Esophagus muscularis mucosa (tissue), 4 donors: ENCODE data around the gene ID3. TPM values are rescaled to one million over a fixed set of nuclear protein-coding genes. Genes with fewer than 3 reads are reported as not detected.

Experiments
- DNase-seq: peaks from one replicate; pipeline ENCODE4 v3.0.0-alpha.2; 2017; ENCODE audit errors: extremely low spot score
- H3K27ac ChIP-seq, 4 donors: fragments of 200-600 bp; sonication (generic); replicated peaks in 1 of 4; 1 replicate in 3 of 4; 2 replicates in 1 of 4; pipeline ENCODE4 v1.5.1; 2016 to 2019; ENCODE audit warnings: mild to moderate bottlenecking in 1 of 4
- H3K27me3 ChIP-seq, 4 donors: fragments of 200-600 bp; sonication (generic); one replicate each; pipeline versions ENCODE4 v1.5.1 to v1.6.0; 2016 to 2019
- H3K36me3 ChIP-seq, 4 donors: fragments of 200-600 bp; sonication (generic); one replicate each; pipeline ENCODE4 v1.5.1; 2016 to 2019
- H3K4me1 ChIP-seq, 4 donors: fragments of 200-600 bp; sonication (generic); one replicate each; pipeline ENCODE4 v1.5.1; 2016 to 2019
- H3K4me3 ChIP-seq, 4 donors: fragments of 200-600 bp; sonication (generic); 1 replicate in 2 of 4; 2 replicates in 2 of 4; pipeline ENCODE4 v1.5.1; 2016 to 2019; ENCODE audit warnings: mild to moderate bottlenecking in 4 of 4, moderate library complexity in 1 of 4
- H3K9me3 ChIP-seq, 4 donors: fragments of 200-600 bp; sonication (generic); 1 replicate in 3 of 4; 2 replicates in 1 of 4; pipeline ENCODE4 v1.5.1; 2016 to 2019
- CTCF ChIP-seq, 3 experiments: fragments of 200-600 bp in 2 of 3; fragments of 450-650 bp in 1 of 3; sonication (generic) in 2 of 3; IDR thresholded peaks; one replicate each; pipeline ENCODE4 v1.5.1; 2017 to 2019; ENCODE audit warnings: antibody characterized with exemption in 3 of 3, mild to moderate bottlenecking in 2 of 3, moderate library complexity in 1 of 3
- EP300 ChIP-seq: sonication (generic); formaldehyde crosslinking; IDR thresholded peaks from one replicate; pipeline ENCODE4 v1.6.1; 2017; ENCODE audit warnings: antibody characterized with exemption
- POLR2A ChIP-seq: fragments of 450-650 bp; IDR thresholded peaks from one replicate; pipeline ENCODE4 v1.6.1; 2017; ENCODE audit warnings: antibody characterized with exemption, moderate library complexity, mild to moderate bottlenecking, low read depth
- POLR2AphosphoS5 ChIP-seq, 2 donors: sonication (generic); formaldehyde crosslinking; IDR thresholded peaks; one replicate each; pipeline ENCODE4 v1.6.1; 2017; ENCODE audit warnings: antibody characterized with exemption in 2 of 2
- WGBS: methylation state at CpG from one replicate; pipeline ENCODE4 v1.1.5; 2018; 5-methylcytosine and 5-hydroxymethylcytosine counted together
- intact Hi-C: fragments of 100-400 bp; cut with DNase I; formaldehyde crosslinking; loops from one replicate; pipeline ENCODE4 v1.15.1; 2023
- total RNA-seq, 4 donors: library from RNA; depleted of rRNA; stranded (reverse); fragments of >200 nt; gene quantifications; one replicate each; pipeline versions ENCODE4 v1.1.0 to v1.2.1, GENCODE V29; 2016

The ID3 gene
- total RNA-seq, 4 donors from 2014 or later = 75.2 to 352 (median 274) TPM

- H3K4me3 ChIP-seq = no peak overlapping the region
- 69% methylated on average over 9 of the region's 9 CpGs for WGBS
- peak overlapping the region in 2 of 4 donors; percentile 4 to 21 for H3K27ac ChIP-seq
- intact Hi-C loops = no loop called here
- H3K27me3 ChIP-seq = no peaks in the 10 kb centered on the region
- no peak for DNase-seq
- peaks cover 20 to 39% (median 23%) of the 10 kb centered on the region in 4 donors for H3K4me1 ChIP-seq
- H3K36me3 ChIP-seq = no peaks in the 10 kb centered on the region
- TF ChIP-seq EP300 = no peak
- no peak for TF ChIP-seq POLR2A
- H3K9me3 ChIP-seq = no peaks in the 10 kb centered on the region
These were observed 10.6 kb downstream of the ID3 start for GRCh38 chr1:23548704-23549143.

- Histone ChIP-seq H3K4me1 (peaks cover 10 to 30% (median 15%) of the 10 kb centered on the region in 4 donors), H3K4me3 (no peak overlapping the region), H3K27me3 (no peaks in the 10 kb centered on the region), H3K9me3 (no peaks in the 10 kb centered on the region), H3K27ac (no peak overlapping the region), H3K36me3 (no peaks in the 10 kb centered on the region)
- intact Hi-C loops = no loop called here
- 87% methylated on average over 8 of the region's 8 CpGs for WGBS
- DNase-seq = no peak
- no peak for TF ChIP-seq CTCF (IDR thresholded peaks at IDR 0.05)
- no peak for TF ChIP-seq EP300
- TF ChIP-seq POLR2AphosphoS5 (IDR thresholded peaks at IDR 0.05) = no peak
- no peak for TF ChIP-seq POLR2A
These were observed 12.3 kb downstream of the ID3 start for GRCh38 chr1:23546897-23547584.

GRCh38 chr1:23545851-23546250 lies 13.4 kb downstream of the ID3 start:
- intact Hi-C loops = no loop called here
- DNase-seq = no peak
- Histone ChIP-seq H3K9me3 (no peaks in the 10 kb centered on the region), H3K36me3 (no peaks in the 10 kb centered on the region), H3K27ac (no peak overlapping the region), H3K27me3 (no peaks in the 10 kb centered on the region), H3K4me1 (peaks cover 10 to 21% (median 15%) of the 10 kb centered on the region in 4 donors), H3K4me3 (no peak overlapping the region)
- no peak for TF ChIP-seq EP300
- TF ChIP-seq POLR2A = no peak
- TF ChIP-seq POLR2AphosphoS5 (IDR thresholded peaks at IDR 0.05) = no peak
- TF ChIP-seq CTCF (IDR thresholded peaks at IDR 0.05) = no peak
- whole genome bisulfite sequencing = 92% methylated on average over 9 of the region's 9 CpGs

- DNase-seq = no peak
- TF ChIP-seq POLR2A (no peak), CTCF (IDR thresholded peaks at IDR 0.05) (peak; percentile 91 to 98 (median 93)), EP300 (no peak), POLR2AphosphoS5 (IDR thresholded peaks at IDR 0.05) (peak in 1 of 2 donors; percentile 56)
- Histone ChIP-seq H3K4me1 (peaks cover 10 to 23% (median 19%) of the 10 kb centered on the region in 4 donors), H3K36me3 (no peaks in the 10 kb centered on the region), H3K27me3 (no peaks in the 10 kb centered on the region), H3K4me3 (no peak overlapping the region), H3K9me3 (no peaks in the 10 kb centered on the region), H3K27ac (no peak overlapping the region)
- intact Hi-C loops = loop anchor here (1.0 kb wide), 1 partner anchor 94 kb away; no protein-coding TSS in a partner anchor
- WGBS = 25% methylated on average over 6 of the region's 8 CpGs
These were observed 14.6 kb downstream of the ID3 start for GRCh38 chr1:23544444-23545389.
